Lower lobe of right lung (tissue), 2 donors: ENCODE measurements around the gene HOGA1. TPM values are rescaled to one million over a fixed set of nuclear protein-coding genes. Genes with fewer than 3 reads are reported as not detected.

ENCODE experiments used
- ATAC-seq, 2 donors: fragments of 200-7000 bp; cut with Tn5 transposase; one replicate each; pipeline ENCODE4 v1.9.1; 2020 to 2022; ENCODE audit warnings: mild to moderate bottlenecking in 2 of 2, moderate library complexity in 2 of 2
- DNase-seq: peaks from one replicate; pipeline ENCODE4 v3.0.0-alpha.2; 2020
- H3K27ac ChIP-seq: fragments of 200-600 bp; one replicate; pipeline ENCODE4 v1.8.0; 2022
- H3K27me3 ChIP-seq: fragments of 200-600 bp; one replicate; pipeline ENCODE4 v1.8.0; 2022; ENCODE audit warnings: low read depth
- H3K36me3 ChIP-seq: fragments of 200-600 bp; one replicate; pipeline ENCODE4 v1.8.0; 2022; ENCODE audit warnings: mild to moderate bottlenecking
- H3K4me1 ChIP-seq: fragments of 200-600 bp; one replicate; pipeline ENCODE4 v1.8.0; 2022
- H3K4me3 ChIP-seq: fragments of 200-600 bp; one replicate; pipeline ENCODE4 v1.8.0; 2022; ENCODE audit warnings: mild to moderate bottlenecking
- H3K9me3 ChIP-seq: fragments of 200-600 bp; one replicate; pipeline ENCODE4 v1.8.0; 2022
- intact Hi-C: fragments of 100-400 bp; cut with DNase I; formaldehyde crosslinking; loops from one replicate; pipeline ENCODE4 v1.11.0; 2022
- total RNA-seq: library from RNA; stranded (reverse); fragmentation: NEBNext Ultra II Directional; extraction: Animal tissue kit (Norgen Biotek cat#: 25700); gene quantifications from one replicate; pipeline ENCODE4 v1.2.1, GENCODE V29; 2021
- TF ChIP-seq, protein P1 (sequence below): fragments of 200-600 bp; IDR thresholded peaks from one replicate; pipeline ENCODE4 v1.8.0; 2022; ENCODE audit warnings: antibody characterized with exemption, mild to moderate bottlenecking
- donor health status: DM: no; HTN: yes; CAD: no; lungs with severe emphysema.

Gene HOGA1
- total RNA-seq, 1 donor from 2014 or later = 1.1 TPM

DNA sequence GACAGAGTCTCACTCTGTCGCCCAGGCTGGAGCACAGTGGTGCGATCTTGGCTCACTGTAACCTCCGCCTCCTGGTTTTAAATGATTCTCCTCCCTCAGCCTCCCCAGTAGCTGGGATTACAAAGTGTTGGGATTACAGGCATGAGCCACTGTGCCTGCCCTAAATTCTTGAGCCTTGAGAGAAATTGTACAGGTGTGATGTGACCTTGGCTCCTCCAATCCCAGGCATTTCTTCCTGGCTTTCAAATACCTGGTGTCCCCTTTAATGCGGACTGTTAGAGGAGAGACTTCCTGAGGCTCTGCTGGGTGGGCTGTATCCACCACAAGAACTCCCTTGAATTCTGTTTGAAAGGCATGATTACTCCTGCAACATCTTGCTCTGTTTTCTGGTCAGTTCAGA is 34.1 kb downstream of the HOGA1 start:
- ATAC-seq = no peak
- Histone ChIP-seq H3K4me1 (no peaks in the 10 kb centered on the region), H3K9me3 (no peaks in the 10 kb centered on the region), H3K36me3 (peaks cover 7% of the 10 kb centered on the region), H3K27ac (no peak overlapping the region), H3K27me3 (no peaks in the 10 kb centered on the region), H3K4me3 (no peak overlapping the region)
- DNase-seq = no peak
- intact Hi-C loops = no loop called here
- TF ChIP-seq, protein P1, sequence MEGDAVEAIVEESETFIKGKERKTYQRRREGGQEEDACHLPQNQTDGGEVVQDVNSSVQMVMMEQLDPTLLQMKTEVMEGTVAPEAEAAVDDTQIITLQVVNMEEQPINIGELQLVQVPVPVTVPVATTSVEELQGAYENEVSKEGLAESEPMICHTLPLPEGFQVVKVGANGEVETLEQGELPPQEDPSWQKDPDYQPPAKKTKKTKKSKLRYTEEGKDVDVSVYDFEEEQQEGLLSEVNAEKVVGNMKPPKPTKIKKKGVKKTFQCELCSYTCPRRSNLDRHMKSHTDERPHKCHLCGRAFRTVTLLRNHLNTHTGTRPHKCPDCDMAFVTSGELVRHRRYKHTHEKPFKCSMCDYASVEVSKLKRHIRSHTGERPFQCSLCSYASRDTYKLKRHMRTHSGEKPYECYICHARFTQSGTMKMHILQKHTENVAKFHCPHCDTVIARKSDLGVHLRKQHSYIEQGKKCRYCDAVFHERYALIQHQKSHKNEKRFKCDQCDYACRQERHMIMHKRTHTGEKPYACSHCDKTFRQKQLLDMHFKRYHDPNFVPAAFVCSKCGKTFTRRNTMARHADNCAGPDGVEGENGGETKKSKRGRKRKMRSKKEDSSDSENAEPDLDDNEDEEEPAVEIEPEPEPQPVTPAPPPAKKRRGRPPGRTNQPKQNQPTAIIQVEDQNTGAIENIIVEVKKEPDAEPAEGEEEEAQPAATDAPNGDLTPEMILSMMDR = no peak

DNA sequence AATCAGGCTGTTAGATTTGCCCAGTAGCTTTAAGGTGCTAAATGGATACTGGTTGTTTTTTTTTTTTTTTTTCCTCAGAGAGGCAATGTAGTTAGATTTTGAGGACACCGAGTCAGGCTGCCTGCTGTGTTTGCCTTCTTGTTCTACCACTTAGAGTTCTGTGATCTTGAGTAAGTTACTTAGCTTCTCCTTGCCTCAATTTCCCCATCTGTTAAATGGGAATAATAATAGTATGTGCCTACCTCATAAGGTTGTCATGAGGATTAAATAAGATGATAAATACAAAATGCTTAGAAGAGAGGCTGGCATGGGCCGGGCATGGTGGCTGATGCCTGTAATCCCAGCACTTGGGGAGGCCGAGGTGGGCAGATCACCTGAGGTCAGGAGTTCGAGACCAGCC is 34.5 kb downstream of the HOGA1 start:
- no peak overlapping the region for H3K4me3 ChIP-seq
- ATAC-seq (no peak), DNase-seq (no peak)
- peaks cover 7% of the 10 kb centered on the region for H3K36me3 ChIP-seq
- no peak overlapping the region for H3K27ac ChIP-seq
- intact Hi-C loops = no loop called here
- H3K27me3 ChIP-seq = no peaks in the 10 kb centered on the region
- H3K9me3 ChIP-seq = no peaks in the 10 kb centered on the region
- TF ChIP-seq, protein P1 = no peak
- H3K4me1 ChIP-seq = no peaks in the 10 kb centered on the region

DNA sequence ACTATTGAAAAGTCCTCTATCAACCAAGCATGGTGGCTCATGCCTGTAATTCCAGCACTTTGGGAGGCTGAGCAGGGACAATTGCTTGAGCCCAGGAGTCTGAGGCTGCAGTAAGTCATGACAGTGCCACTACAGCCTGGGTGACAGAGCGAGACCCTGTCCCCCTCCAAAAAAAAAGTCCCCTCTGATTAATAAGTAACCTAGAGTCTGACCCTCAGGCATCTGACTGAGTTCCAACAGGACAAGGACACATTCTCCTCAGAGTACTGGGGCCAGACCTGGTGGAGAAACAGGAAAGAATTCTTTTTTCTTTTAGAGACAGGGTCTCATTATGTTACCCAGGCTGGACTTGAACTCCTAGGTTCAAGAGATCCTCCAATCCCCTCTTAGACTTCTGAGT is 39.1 kb downstream of the HOGA1 start:
- no peaks in the 10 kb centered on the region for H3K36me3 ChIP-seq
- no peaks in the 10 kb centered on the region for H3K4me1 ChIP-seq
- intact Hi-C loops = no loop called here
- DNase-seq (no peak), ATAC-seq (no peak)
- H3K27me3 ChIP-seq = no peaks in the 10 kb centered on the region
- TF ChIP-seq, protein P1 = no peak
- H3K9me3 ChIP-seq = no peaks in the 10 kb centered on the region
- H3K4me3 ChIP-seq = no peak overlapping the region
- H3K27ac ChIP-seq = no peak overlapping the region

DNA sequence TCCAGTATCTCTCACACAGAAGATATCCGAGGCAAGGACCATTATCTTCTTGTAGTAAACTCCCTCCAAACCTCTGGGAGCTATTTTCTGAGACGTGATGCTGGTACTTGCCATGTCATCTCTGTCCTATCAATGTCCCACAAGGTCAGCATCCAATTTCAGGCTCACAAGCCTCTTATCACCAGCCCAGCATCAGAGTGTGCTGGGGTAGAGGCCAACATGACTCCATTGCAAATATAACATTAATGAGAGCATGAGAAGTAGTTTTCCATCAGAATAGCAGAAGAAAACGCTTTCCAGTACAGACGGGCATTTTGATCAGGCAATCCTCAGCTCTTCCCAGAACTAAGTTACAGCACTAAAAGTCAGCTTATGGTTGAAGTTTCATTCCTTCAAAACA is 43.5 kb downstream of the HOGA1 start:
- DNase-seq (no peak), ATAC-seq (no peak)
- no peak overlapping the region for H3K27ac ChIP-seq
- H3K9me3 ChIP-seq = no peaks in the 10 kb centered on the region
- TF ChIP-seq, protein P1 = no peak
- no peaks in the 10 kb centered on the region for H3K4me1 ChIP-seq
- intact Hi-C loops = no loop called here
- no peaks in the 10 kb centered on the region for H3K27me3 ChIP-seq
- H3K4me3 ChIP-seq = no peak overlapping the region
- H3K36me3 ChIP-seq = no peaks in the 10 kb centered on the region

DNA sequence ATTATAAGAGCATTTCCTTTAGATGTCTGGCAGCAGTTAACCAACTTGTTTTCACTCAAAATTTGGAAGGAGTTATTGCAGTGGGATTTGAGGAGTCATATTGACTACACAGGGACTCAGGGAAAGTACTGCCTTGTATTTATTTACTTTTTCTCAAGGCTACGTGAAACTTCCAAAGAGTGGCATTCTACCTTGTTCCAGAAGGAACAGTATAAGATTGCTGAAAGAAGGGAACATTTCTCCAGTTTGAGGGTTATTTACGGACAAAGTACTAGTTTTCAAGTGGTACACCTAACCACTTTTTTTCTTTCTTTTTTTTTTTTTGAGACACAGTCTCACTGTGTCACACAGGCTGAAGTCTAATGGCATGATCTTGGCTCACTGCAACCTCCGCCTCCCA is 44.0 kb downstream of the HOGA1 start:
- DNase-seq = no peak
- TF ChIP-seq, protein P1 = no peak

DNA sequence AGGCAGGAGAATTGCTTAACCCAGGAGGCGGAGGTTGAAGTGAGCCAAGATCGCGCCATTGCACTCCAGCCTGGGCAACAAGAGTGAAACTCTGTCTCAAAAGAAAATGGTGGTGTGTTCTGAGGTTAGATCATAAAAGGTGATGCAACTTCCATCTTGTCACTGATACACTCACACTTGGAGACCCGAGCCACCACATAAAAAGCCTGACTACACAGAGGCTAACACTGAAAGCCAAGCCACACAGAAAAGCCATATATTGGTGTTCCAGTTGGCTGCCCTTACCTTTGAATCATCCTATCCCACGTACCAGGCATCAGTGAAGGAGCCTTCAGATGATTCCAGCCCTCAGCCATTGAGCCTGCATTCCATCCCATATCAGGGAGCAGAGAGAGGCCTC is 45.1 kb downstream of the HOGA1 start:
- H3K36me3 ChIP-seq = no peaks in the 10 kb centered on the region
- TF ChIP-seq, protein P1 = no peak
- no peak for DNase-seq

More for the DNA sequence above, 44.0 kb downstream of the HOGA1 start:
- Histone ChIP-seq H3K27me3 (no peaks in the 10 kb centered on the region), H3K27ac (peak overlapping the region; percentile 6), H3K4me3 (no peak overlapping the region), H3K36me3 (no peaks in the 10 kb centered on the region), H3K4me1 (no peaks in the 10 kb centered on the region), H3K9me3 (no peaks in the 10 kb centered on the region)
- intact Hi-C loops = no loop called here
- peak; percentile 57 to 65 for ATAC-seq

More for the DNA sequence above, 45.1 kb downstream of the HOGA1 start:
- H3K27ac ChIP-seq = no peak overlapping the region
- no peak overlapping the region for H3K4me3 ChIP-seq
- no peaks in the 10 kb centered on the region for H3K9me3 ChIP-seq
- no peaks in the 10 kb centered on the region for H3K27me3 ChIP-seq
- no peak for ATAC-seq
- H3K4me1 ChIP-seq = peaks cover 5% of the 10 kb centered on the region
- intact Hi-C loops = no loop called here
